ENCODE measurements around the gene PARD3. TPM values are rescaled to one million over a fixed set of nuclear protein-coding genes. Genes with fewer than 3 reads are reported as not detected.

Gene PARD3
- total RNA-seq, 1 donor from 2014 or later: 98.2 TPM

GRCh38 chr10:34792881-34793280 lies 22.2 kb downstream of the PARD3 start:
- H3K4me3 ChIP-seq (ENCODE audit: low read depth, low read length): no peak overlapping the region
- DNase-seq (ENCODE audit: low read depth): no peak
- no peaks in the 10 kb centered on the region for H3K27me3 ChIP-seq (ENCODE audit: control insufficient read depth, insufficient read depth, low read length)
- FAIRE-seq: no peak
- no peak for TF ChIP-seq CTCF (IDR thresholded peaks at IDR 0.05; ENCODE audit: insufficient read depth, low read length, severe bottlenecking)
- peaks cover 2% of the 10 kb centered on the region for H3K36me3 ChIP-seq (ENCODE audit: control insufficient read depth, insufficient read depth, low read length)

GRCh38 chr10:34791947-34792346 lies 23.1 kb downstream of the PARD3 start:
- no peaks in the 10 kb centered on the region for H3K27me3 ChIP-seq (ENCODE audit: control insufficient read depth, insufficient read depth, low read length)
- H3K4me3 ChIP-seq (ENCODE audit: low read depth, low read length): no peak overlapping the region
- peaks cover 2% of the 10 kb centered on the region for H3K36me3 ChIP-seq (ENCODE audit: control insufficient read depth, insufficient read depth, low read length)
- no peak for FAIRE-seq
- TF ChIP-seq CTCF (IDR thresholded peaks at IDR 0.05; ENCODE audit: insufficient read depth, low read length, severe bottlenecking): no peak
- no peak for DNase-seq (ENCODE audit: low read depth)

GRCh38 chr10:34791228-34791627 lies 23.9 kb downstream of the PARD3 start:
- H3K27me3 ChIP-seq (ENCODE audit: control insufficient read depth, insufficient read depth, low read length): no peaks in the 10 kb centered on the region
- FAIRE-seq (no peak), DNase-seq (ENCODE audit: low read depth) (no peak)
- no peak overlapping the region for H3K4me3 ChIP-seq (ENCODE audit: low read depth, low read length)
- H3K36me3 ChIP-seq (ENCODE audit: control insufficient read depth, insufficient read depth, low read length): peaks cover 2% of the 10 kb centered on the region
- TF ChIP-seq CTCF (IDR thresholded peaks at IDR 0.05; ENCODE audit: insufficient read depth, low read length, severe bottlenecking): no peak

GRCh38 chr10:34789966-34790506 lies 25.1 kb downstream of the PARD3 start:
- Histone ChIP-seq H3K27me3 (ENCODE audit: control insufficient read depth, insufficient read depth, low read length) (no peaks in the 10 kb centered on the region), H3K36me3 (ENCODE audit: control insufficient read depth, insufficient read depth, low read length) (peaks cover 2% of the 10 kb centered on the region), H3K4me3 (ENCODE audit: low read depth, low read length) (no peak overlapping the region)
- TF ChIP-seq CTCF (IDR thresholded peaks at IDR 0.05; ENCODE audit: insufficient read depth, low read length, severe bottlenecking): no peak
- no peak for DNase-seq (ENCODE audit: low read depth)
- FAIRE-seq: no peak

- Histone ChIP-seq H3K36me3 (ENCODE audit: control insufficient read depth, insufficient read depth, low read length) (peaks cover 2% of the 10 kb centered on the region), H3K4me3 (ENCODE audit: low read depth, low read length) (no peak overlapping the region), H3K27me3 (ENCODE audit: control insufficient read depth, insufficient read depth, low read length) (no peaks in the 10 kb centered on the region)
- no peak for TF ChIP-seq CTCF (IDR thresholded peaks at IDR 0.05; ENCODE audit: insufficient read depth, low read length, severe bottlenecking)
- FAIRE-seq (no peak), DNase-seq (ENCODE audit: low read depth) (no peak)
These were observed 28.6 kb downstream of the PARD3 start for GRCh38 chr10:34786464-34786863.

- Histone ChIP-seq H3K4me3 (ENCODE audit: low read depth, low read length) (no peak overlapping the region), H3K36me3 (ENCODE audit: control insufficient read depth, insufficient read depth, low read length) (no peaks in the 10 kb centered on the region), H3K27me3 (ENCODE audit: control insufficient read depth, insufficient read depth, low read length) (no peaks in the 10 kb centered on the region)
- FAIRE-seq (no peak), DNase-seq (ENCODE audit: low read depth) (no peak)
- TF ChIP-seq CTCF (IDR thresholded peaks at IDR 0.05; ENCODE audit: insufficient read depth, low read length, severe bottlenecking): no peak
These were observed 33.4 kb downstream of the PARD3 start for GRCh38 chr10:34781711-34782110.
